Tibial artery (tissue), 4 donors: Measurements from ENCODE around the gene WASF3.

ENCODE experiments used
- DNase-seq, 2 donors: peaks; one replicate each; pipeline ENCODE4 v3.0.0-alpha.2; 2019
- H3K27ac ChIP-seq, 2 donors: fragments of 200-600 bp; sonication (generic) in 1 of 2; 1 replicate in 1 of 2; 2 replicates in 1 of 2; pipeline ENCODE4 v1.5.1; 2018 to 2019; ENCODE audit warnings: mild to moderate bottlenecking in 1 of 2
- H3K27me3 ChIP-seq, 2 donors: fragments of 200-600 bp; sonication (generic) in 1 of 2; one replicate each; pipeline versions ENCODE4 v1.5.1 to v1.6.0; 2016 to 2019
- H3K36me3 ChIP-seq, 3 donors: fragments of 200-600 bp; sonication (generic) in 2 of 3; one replicate each; pipeline ENCODE4 v1.5.1; 2016 to 2019; ENCODE audit warnings: mild to moderate bottlenecking in 2 of 3
- H3K4me1 ChIP-seq, 4 donors: fragments of 200-600 bp; sonication (generic) in 2 of 4; 1 replicate in 3 of 4; 2 replicates in 1 of 4; pipeline ENCODE4 v1.5.1; 2016 to 2019
- H3K4me3 ChIP-seq, 2 donors: fragments of 200-600 bp; sonication (generic) in 1 of 2; 1 replicate in 1 of 2; 2 replicates in 1 of 2; pipeline ENCODE4 v1.5.1; 2018 to 2019; ENCODE audit warnings: mild to moderate bottlenecking in 2 of 2
- H3K9me3 ChIP-seq, 3 donors: fragments of 200-600 bp; sonication (generic) in 1 of 3; one replicate each; pipeline ENCODE4 v1.5.1; 2016 to 2019
- CTCF ChIP-seq, 2 experiments: fragments of 200-600 bp in 1 of 2; fragments of 450-650 bp in 1 of 2; IDR thresholded peaks; one replicate each; pipeline ENCODE4 v1.5.1; 2017 to 2019; ENCODE audit warnings: antibody characterized with exemption in 2 of 2, mild to moderate bottlenecking in 1 of 2, moderate library complexity in 1 of 2
- intact Hi-C: fragments of 100-400 bp; cut with DNase I; formaldehyde crosslinking; loops from one replicate; pipeline ENCODE4 v1.15.0; 2023; ENCODE audit warnings: low total_unique reads

The WASF3 gene

GRCh38 chr13:26685606-26686005 is 128.1 kb downstream of the WASF3 start:
- H3K27me3 ChIP-seq = no peaks in the 10 kb centered on the region
- H3K4me1 ChIP-seq = no peaks in the 10 kb centered on the region
- no peak for TF ChIP-seq CTCF (IDR thresholded peaks at IDR 0.05)
- no peak overlapping the region for H3K4me3 ChIP-seq
- intact Hi-C loops = no loop called here
- no peak for DNase-seq
- H3K27ac ChIP-seq = no peak overlapping the region
- H3K36me3 ChIP-seq = peaks cover 76 to 86% (median 79%) of the 10 kb centered on the region in 3 donors
- H3K9me3 ChIP-seq = peaks cover 2 to 13% (median 3%) of the 10 kb centered on the region in 3 donors

- Histone ChIP-seq H3K36me3 (peaks cover 76 to 86% (median 83%) of the 10 kb centered on the region in 3 donors), H3K9me3 (peaks cover 3 to 16% (median 4%) of the 10 kb centered on the region in 3 donors), H3K4me1 (no peaks in the 10 kb centered on the region), H3K27ac (no peak overlapping the region), H3K27me3 (no peaks in the 10 kb centered on the region), H3K4me3 (no peak overlapping the region)
- TF ChIP-seq CTCF (IDR thresholded peaks at IDR 0.05) = no peak
- intact Hi-C loops = no loop called here
- no peak for DNase-seq
Measured at GRCh38 chr13:26686285-26686684, 128.8 kb downstream of the WASF3 start.

- no peak for TF ChIP-seq CTCF (IDR thresholded peaks at IDR 0.05)
- intact Hi-C loops = no loop called here
- H3K27me3 ChIP-seq = no peaks in the 10 kb centered on the region
- peaks cover 59 to 70% (median 64%) of the 10 kb centered on the region in 3 donors for H3K36me3 ChIP-seq
- no peaks in the 10 kb centered on the region for H3K4me1 ChIP-seq
- H3K4me3 ChIP-seq = no peak overlapping the region
- peaks cover 3 to 18% (median 4%) of the 10 kb centered on the region in 3 donors for H3K9me3 ChIP-seq
- no peak overlapping the region for H3K27ac ChIP-seq
- DNase-seq = no peak
Measured at GRCh38 chr13:26688286-26688685, 130.8 kb downstream of the WASF3 start.

GRCh38 chr13:26688980-26689379 is 131.5 kb downstream of the WASF3 start:
- DNase-seq = no peak
- H3K36me3 ChIP-seq = peaks cover 52 to 65% (median 64%) of the 10 kb centered on the region in 3 donors
- TF ChIP-seq CTCF (IDR thresholded peaks at IDR 0.05) = no peak
- intact Hi-C loops = no loop called here
- H3K4me3 ChIP-seq = no peak overlapping the region
- H3K27me3 ChIP-seq = no peaks in the 10 kb centered on the region
- no peaks in the 10 kb centered on the region for H3K4me1 ChIP-seq
- no peak overlapping the region for H3K27ac ChIP-seq
- H3K9me3 ChIP-seq = peaks cover 3 to 18% (median 4%) of the 10 kb centered on the region in 3 donors

GRCh38 chr13:26693749-26694463 is 136.4 kb downstream of the WASF3 start:
- no peak overlapping the region for H3K27ac ChIP-seq
- H3K4me1 ChIP-seq = peaks cover 0 to 5% (median 0%) of the 10 kb centered on the region in 4 donors
- peaks cover 3 to 18% (median 4%) of the 10 kb centered on the region in 3 donors for H3K9me3 ChIP-seq
- TF ChIP-seq CTCF (IDR thresholded peaks at IDR 0.05) = no peak
- H3K36me3 ChIP-seq = peaks cover 21 to 25% (median 22%) of the 10 kb centered on the region in 3 donors
- no peaks in the 10 kb centered on the region for H3K27me3 ChIP-seq
- intact Hi-C loops = no loop called here
- DNase-seq = no peak
- H3K4me3 ChIP-seq = no peak overlapping the region
